Measurements from ENCODE around the gene CDR2.
"Not testable (repeated sequence)": the region's sequence is repeated elsewhere in the genome, so short reads cannot be mapped to it uniquely, and the experiment has no call there.

CDR2 gene

GRCh38 chr16:22304411-22304810 is 70.0 kb downstream of the CDR2 start:
- H3K9me3 ChIP-seq (ENCODE audit: low read depth, low read length) = no peaks in the 10 kb centered on the region
- no peak for TF ChIP-seq EZH2 (IDR thresholded peaks at IDR 0.05)
- TF ChIP-seq POLR2AphosphoS5 (IDR thresholded peaks at IDR 0.05; ENCODE audit: borderline replicate concordance, low read depth, low read length) = no peak
- no peak for TF ChIP-seq FOXP2 (optimal IDR thresholded peaks at IDR 0.05; ENCODE audit: control extremely low read depth, extremely low read length, insufficient read depth)
- H3K9ac ChIP-seq (ENCODE audit: insufficient read length) = no peak overlapping the region
- no peak overlapping the region for H3K4me3 ChIP-seq
- H3K27ac ChIP-seq = no peak overlapping the region
- no peak for DNase-seq (ENCODE audit: low read depth, low spot score)
- peaks cover 64% of the 10 kb centered on the region; the same call in 1 of the 2 replicates for H3K36me3 ChIP-seq (ENCODE audit: insufficient read depth, low read length)

- H3K9me3 ChIP-seq (ENCODE audit: low read depth, low read length) = no peaks in the 10 kb centered on the region
- H3K27ac ChIP-seq = no peak overlapping the region
- TF ChIP-seq POLR2AphosphoS5 (IDR thresholded peaks at IDR 0.05; ENCODE audit: borderline replicate concordance, low read depth, low read length) = no peak
- TF ChIP-seq FOXP2 (optimal IDR thresholded peaks at IDR 0.05; ENCODE audit: control extremely low read depth, extremely low read length, insufficient read depth) = no peak
- no peak for TF ChIP-seq EZH2 (IDR thresholded peaks at IDR 0.05)
- peaks cover 49% of the 10 kb centered on the region; the same call in 1 of the 2 replicates for H3K36me3 ChIP-seq (ENCODE audit: insufficient read depth, low read length)
- DNase-seq (ENCODE audit: low read depth, low spot score) = no peak
- H3K4me3 ChIP-seq = no peak overlapping the region
- H3K9ac ChIP-seq (ENCODE audit: insufficient read length) = no peak overlapping the region
Measured at GRCh38 chr16:22302776-22303363, 71.5 kb downstream of the CDR2 start.

- H3K36me3 ChIP-seq (ENCODE audit: insufficient read depth, low read length) = peaks cover 35% of the 10 kb centered on the region; the same call in 1 of the 2 replicates
- not testable (repeated sequence) for H3K9me3 ChIP-seq (ENCODE audit: low read depth, low read length); H3K4me3 ChIP-seq; H3K27ac ChIP-seq; H3K9ac ChIP-seq (ENCODE audit: insufficient read length); DNase-seq (ENCODE audit: low read depth, low spot score)
Measured at GRCh38 chr16:22301423-22301822, 73.0 kb downstream of the CDR2 start.

GRCh38 chr16:22300427-22301071 is 73.9 kb downstream of the CDR2 start:
- Histone ChIP-seq H3K27ac (no peak overlapping the region), H3K4me3 (no peak overlapping the region), H3K9ac (ENCODE audit: insufficient read length) (no peak overlapping the region), H3K36me3 (ENCODE audit: insufficient read depth, low read length) (peaks cover 27% of the 10 kb centered on the region; the same call in 1 of the 2 replicates), H3K9me3 (ENCODE audit: low read depth, low read length) (no peaks in the 10 kb centered on the region)
- no peak for TF ChIP-seq POLR2AphosphoS5 (IDR thresholded peaks at IDR 0.05; ENCODE audit: borderline replicate concordance, low read depth, low read length)
- no peak for TF ChIP-seq FOXP2 (optimal IDR thresholded peaks at IDR 0.05; ENCODE audit: control extremely low read depth, extremely low read length, insufficient read depth)
- TF ChIP-seq EZH2 (IDR thresholded peaks at IDR 0.05) = no peak
- DNase-seq (ENCODE audit: low read depth, low spot score) = no peak

GRCh38 chr16:22299036-22299435 is 75.4 kb downstream of the CDR2 start:
- Histone ChIP-seq H3K4me3 (peak overlapping the region; percentile 85; the same call in 1 of the 2 replicates), H3K9me3 (ENCODE audit: low read depth, low read length) (no peaks in the 10 kb centered on the region), H3K36me3 (ENCODE audit: insufficient read depth, low read length) (peaks cover 12% of the 10 kb centered on the region; the same call in 1 of the 2 replicates), H3K27ac (0 out of 2 replicates have a peak overlapping the region, but pooled peaks have one; percentile 85), H3K9ac (ENCODE audit: insufficient read length) (no peak overlapping the region)
- TF ChIP-seq POLR2AphosphoS5 (IDR thresholded peaks at IDR 0.05; ENCODE audit: borderline replicate concordance, low read depth, low read length) = no peak
- TF ChIP-seq EZH2 (IDR thresholded peaks at IDR 0.05) = no peak
- no peak for TF ChIP-seq FOXP2 (optimal IDR thresholded peaks at IDR 0.05; ENCODE audit: control extremely low read depth, extremely low read length, insufficient read depth)
- DNase-seq (ENCODE audit: low read depth, low spot score) = no peak

GRCh38 chr16:22297871-22298733 is 76.3 kb downstream of the CDR2 start:
- peak; percentile 87 for DNase-seq (ENCODE audit: low read depth, low spot score)
- Histone ChIP-seq H3K27ac (peak overlapping the region; percentile 85), H3K4me3 (peak overlapping the region; percentile 85), H3K9ac (ENCODE audit: insufficient read length) (peak overlapping the region; percentile 95), H3K9me3 (ENCODE audit: low read depth, low read length) (no peaks in the 10 kb centered on the region), H3K36me3 (ENCODE audit: insufficient read depth, low read length) (peaks cover 7% of the 10 kb centered on the region; the same call in 1 of the 2 replicates)
- TF ChIP-seq POLR2AphosphoS5 (IDR thresholded peaks at IDR 0.05; ENCODE audit: borderline replicate concordance, low read depth, low read length) (peak; percentile 97), FOXP2 (optimal IDR thresholded peaks at IDR 0.05; ENCODE audit: control extremely low read depth, extremely low read length, insufficient read depth) (no peak)

GRCh38 chr16:22297114-22297870 is 77.1 kb downstream of the CDR2 start, which contains the start of gene POLR3E:
Gene POLR3E, plus strand, starts transcription at chr16:22297409. Its CDS starts 5,560 bp downstream, at chr16:22302969.
- Histone ChIP-seq H3K9me3 (ENCODE audit: low read depth, low read length) (no peaks in the 10 kb centered on the region), H3K27ac (peak within 1 kb of the TSS; percentile 85), H3K4me3 (peak within 1 kb of the TSS; percentile 88), H3K36me3 (ENCODE audit: insufficient read depth, low read length) (peaks cover 3% of the 10 kb centered on the region; the same call in 1 of the 2 replicates), H3K9ac (ENCODE audit: insufficient read length) (peak within 1 kb of the TSS; percentile 95)
- DNase-seq (ENCODE audit: low read depth, low spot score) = peak; percentile 85
- TF ChIP-seq EZH2 (IDR thresholded peaks at IDR 0.05) (no peak), POLR2AphosphoS5 (IDR thresholded peaks at IDR 0.05; ENCODE audit: borderline replicate concordance, low read depth, low read length) (peak; percentile 70), FOXP2 (optimal IDR thresholded peaks at IDR 0.05; ENCODE audit: control extremely low read depth, extremely low read length, insufficient read depth) (no peak)

All from SK-N-MC (cell line).